ENCODE measurements around the gene CDKAL1. TPM values are rescaled to one million over a fixed set of nuclear protein-coding genes. Genes with fewer than 3 reads are reported as not detected.

Gene CDKAL1
- total and polyA plus RNA-seq, 2 donors from 2014 or later: 4.6 to 20.2 TPM

GRCh38 chr6:20715135-20715806, 181.0 kb downstream of the CDKAL1 start:
- H3K9ac ChIP-seq (ENCODE audit: low read length in 3 of 3): no peak overlapping the region
- FAIRE-seq (no peak), DNase-seq (no peak)
- H3K27me3 ChIP-seq (ENCODE audit: control insufficient read depth, insufficient read depth, low read length): no peaks in the 10 kb centered on the region
- intact Hi-C loops (cut with DNase I): no loop called here
- H3K9me3 ChIP-seq (ENCODE audit: control insufficient read depth in 2 of 3, insufficient read depth in 1 of 3, low read length in 3 of 3): no peaks in the 10 kb centered on the region
- H3K27ac ChIP-seq (ENCODE audit: low read depth in 2 of 2, low read length in 2 of 2): no peak overlapping the region
- H3K4me3 ChIP-seq (ENCODE audit: low read length in 3 of 3): no peak overlapping the region
- H3K4me1 ChIP-seq (ENCODE audit: control insufficient read depth in 2 of 3, insufficient read depth in 2 of 3, low read depth in 1 of 3, low read length in 3 of 3): no peaks in the 10 kb centered on the region
- no peaks in the 10 kb centered on the region for H3K36me3 ChIP-seq (ENCODE audit: control insufficient read depth in 2 of 3, insufficient read depth in 3 of 3, low read length in 3 of 3)
- TF ChIP-seq CTCF (IDR thresholded peaks at IDR 0.05; ENCODE audit: borderline replicate concordance, extremely low read depth, insufficient read depth): no peak

GRCh38 chr6:20716865-20717264, 182.6 kb downstream of the CDKAL1 start:
- no peak for FAIRE-seq
- no peak for TF ChIP-seq CTCF (IDR thresholded peaks at IDR 0.05; ENCODE audit: borderline replicate concordance, extremely low read depth, insufficient read depth)

GRCh38 chr6:20717743-20718142, 183.5 kb downstream of the CDKAL1 start:
- no peak overlapping the region for H3K27ac ChIP-seq (ENCODE audit: low read depth in 2 of 2, low read length in 2 of 2)
- FAIRE-seq: no peak
- H3K9me3 ChIP-seq (ENCODE audit: control insufficient read depth in 2 of 3, insufficient read depth in 1 of 3, low read length in 3 of 3): no peaks in the 10 kb centered on the region
- TF ChIP-seq CTCF (IDR thresholded peaks at IDR 0.05; ENCODE audit: borderline replicate concordance, extremely low read depth, insufficient read depth): no peak
- no peaks in the 10 kb centered on the region for H3K27me3 ChIP-seq (ENCODE audit: control insufficient read depth, insufficient read depth, low read length)
- intact Hi-C loops (cut with DNase I): no loop called here
- no peak overlapping the region for H3K9ac ChIP-seq (ENCODE audit: low read length in 3 of 3)
- H3K36me3 ChIP-seq (ENCODE audit: control insufficient read depth in 2 of 3, insufficient read depth in 3 of 3, low read length in 3 of 3): no peaks in the 10 kb centered on the region
- no peak overlapping the region for H3K4me3 ChIP-seq (ENCODE audit: low read length in 3 of 3)
- no peaks in the 10 kb centered on the region for H3K4me1 ChIP-seq (ENCODE audit: control insufficient read depth in 2 of 3, insufficient read depth in 2 of 3, low read depth in 1 of 3, low read length in 3 of 3)
- DNase-seq: no peak

More at GRCh38 chr6:20716865-20717264, 182.6 kb downstream of the CDKAL1 start:
- H3K9ac ChIP-seq (ENCODE audit: low read length in 3 of 3): no peak overlapping the region
- no peaks in the 10 kb centered on the region for H3K36me3 ChIP-seq (ENCODE audit: control insufficient read depth in 2 of 3, insufficient read depth in 3 of 3, low read length in 3 of 3)
- no peaks in the 10 kb centered on the region for H3K9me3 ChIP-seq (ENCODE audit: control insufficient read depth in 2 of 3, insufficient read depth in 1 of 3, low read length in 3 of 3)
- H3K27me3 ChIP-seq (ENCODE audit: control insufficient read depth, insufficient read depth, low read length): no peaks in the 10 kb centered on the region
- DNase-seq: no peak
- no peaks in the 10 kb centered on the region for H3K4me1 ChIP-seq (ENCODE audit: control insufficient read depth in 2 of 3, insufficient read depth in 2 of 3, low read depth in 1 of 3, low read length in 3 of 3)
- intact Hi-C loops (cut with DNase I): no loop called here
- no peak overlapping the region for H3K27ac ChIP-seq (ENCODE audit: low read depth in 2 of 2, low read length in 2 of 2)
- H3K4me3 ChIP-seq (ENCODE audit: low read length in 3 of 3): no peak overlapping the region

All from kidney (tissue), 14 donors.